GM12878 (cell line): ENCODE results near the gene SEMA5A. TPM values are rescaled to one million over a fixed set of nuclear protein-coding genes. Genes with fewer than 3 reads are reported as not detected.

Experiments
- ATAC-seq: fragments of 200-7000 bp; cut with Tn5 transposase; 3 replicates; pipeline ENCODE4 v1.9.1; 2020; ENCODE audit warnings: mild to moderate bottlenecking, moderate library complexity
- BruUV-seq: library from RNA; stranded (reverse); fragments of 400-500 nt; replicated peaks from 2 replicates; lab custom pipeline; 2021; lab: Mats Ljungman, UMichigan
- CTCF ChIA-PET: fragments of 300-600 bp; sonication (Branson Sonifier 250); formaldehyde crosslinking; extraction: SDS; loops from one replicate; lab custom pipeline; 2021; ENCODE audit warnings: inconsistent platforms; lab: Yijun Ruan, JAX
- POLR2A ChIA-PET: fragments of 350-600 bp; formaldehyde crosslinking; extraction: SDS; loops from one replicate; lab custom pipeline; 2021; ENCODE audit warnings: inconsistent platforms; lab: Charles Lee
- RAD21 ChIA-PET: fragments of 300-600 bp; sonication (Branson Sonifier 250); formaldehyde crosslinking; loops from one replicate; lab custom pipeline; 2023; ENCODE audit warnings: antibody characterized with exemption; ENCODE audit not compliant: unreplicated experiment; lab: Charles Lee
- SMC1A ChIA-PET: fragments of 300-600 bp; sonication (Branson Sonifier 250); formaldehyde crosslinking; loops from one replicate; lab custom pipeline; 2023; ENCODE audit not compliant: unreplicated experiment, uncharacterized antibody; lab: Charles Lee
- DNase-seq: peaks from one replicate; pipeline ENCODE4 v3.0.0-alpha.2; 2011; ENCODE audit warnings: low read depth, low spot score
- FAIRE-seq: peaks from 3 replicates; lab custom pipeline; 2011; peaks lifted over from hg19 to GRCh38; lab: Jason Lieb, UNC
- H2AFZ ChIP-seq: 2 replicates; pipeline ENCODE4 v1.6.0; 2011; ENCODE audit warnings: low read depth, low read length, control low read depth; ENCODE audit not compliant: control insufficient read depth
- H3K27ac ChIP-seq: 2 replicates; pipeline ENCODE4 v1.5.1; 2011; ENCODE audit warnings: control low read depth; ENCODE audit not compliant: control insufficient read depth, insufficient read depth
- H3K27me3 ChIP-seq, 2 experiments: replicated peaks in 1 of 2; 2 replicates each; pipeline versions ENCODE4 v1.6.0 to v1.6.1; 2011; ENCODE audit warnings: low read length in 1 of 2; ENCODE audit not compliant: control insufficient read depth in 2 of 2, insufficient read depth in 2 of 2
- H3K36me3 ChIP-seq, 2 experiments: 2 replicates each; pipeline ENCODE4 v1.5.1; 2011; ENCODE audit warnings: low read length in 1 of 2; ENCODE audit not compliant: control insufficient read depth in 2 of 2, insufficient read depth in 2 of 2
- H3K4me1 ChIP-seq: 2 replicates; pipeline ENCODE4 v1.6.1; 2011; ENCODE audit warnings: mild to moderate bottlenecking, low read length, moderate library complexity, mixed read lengths; ENCODE audit not compliant: control insufficient read depth, insufficient read depth
- H3K4me2 ChIP-seq: 2 replicates; pipeline ENCODE4 v1.6.0; 2011; ENCODE audit warnings: control low read depth; ENCODE audit not compliant: control insufficient read depth, insufficient read depth
- H3K4me3 ChIP-seq: fragments of 200-600 bp; sonication (generic); 2 replicates; pipeline ENCODE4 v1.5.1; 2016
- H3K79me2 ChIP-seq: 2 replicates; pipeline ENCODE4 v1.6.0; 2011; ENCODE audit warnings: low read length; ENCODE audit not compliant: control insufficient read depth, insufficient read depth
- H3K9ac ChIP-seq: 2 replicates; pipeline ENCODE4 v1.8.0; 2011; ENCODE audit warnings: low read length, control low read depth, mixed read lengths; ENCODE audit not compliant: control insufficient read depth, insufficient read depth
- H3K9me3 ChIP-seq: replicated peaks from 3 replicates; pipeline ENCODE4 v1.5.1; 2011; ENCODE audit warnings: mild to moderate bottlenecking, low read length; ENCODE audit not compliant: control insufficient read depth, insufficient read depth
- H4K20me1 ChIP-seq: 2 replicates; pipeline ENCODE4 v1.6.0; 2011; ENCODE audit not compliant: control insufficient read depth, insufficient read depth
- CBFB ChIP-seq: IDR thresholded peaks from 2 replicates; pipeline ENCODE4 v1.6.1; 2016; ENCODE audit warnings: antibody characterized with exemption, low read depth
- CREM ChIP-seq: IDR thresholded peaks from 2 replicates; pipeline ENCODE4 v1.6.1; 2014; ENCODE audit warnings: antibody characterized with exemption, low read depth
- CUX1 ChIP-seq: IDR thresholded peaks from 2 replicates; pipeline ENCODE4 v1.6.1; 2012; ENCODE audit warnings: improper control_type of control experiment, low read depth, low read length; ENCODE audit not compliant: insufficient replicate concordance
- KLF5 ChIP-seq: fragments of 450-650 bp; IDR thresholded peaks from 2 replicates; pipeline ENCODE4 v1.6.1; 2014; ENCODE audit warnings: mild to moderate bottlenecking; ENCODE audit not compliant: partially characterized antibody
- MTA3 ChIP-seq: IDR thresholded peaks from 2 replicates; pipeline ENCODE4 v1.6.1; 2012; ENCODE audit warnings: low read length, inconsistent platforms, borderline replicate concordance
- NR2C1 ChIP-seq: fragments of 450-650 bp; IDR thresholded peaks from 2 replicates; pipeline ENCODE4 v1.6.1; 2017; ENCODE audit warnings: antibody characterized with exemption, mild to moderate bottlenecking, moderate library complexity
- POLR2A ChIP-seq: IDR thresholded peaks from 2 replicates; pipeline ENCODE4 v1.6.1; 2011; ENCODE audit warnings: low read depth, mild to moderate bottlenecking, low read length
- SKIL ChIP-seq: fragments of 450-650 bp; IDR thresholded peaks from 2 replicates; pipeline ENCODE4 v1.6.1; 2017; ENCODE audit warnings: mild to moderate bottlenecking, low read depth, inconsistent platforms; ENCODE audit not compliant: poor library complexity, severe bottlenecking
- SMC3 ChIP-seq: IDR thresholded peaks from 2 replicates; pipeline ENCODE4 v1.6.1; 2011; ENCODE audit warnings: low read length, improper control_type of control experiment, borderline replicate concordance
- SREBF1 ChIP-seq: IDR thresholded peaks from 2 replicates; pipeline ENCODE4 v1.6.1; 2012; ENCODE audit warnings: mild to moderate bottlenecking, low read length
- SUZ12 ChIP-seq: fragments of 200-600 bp; sonication (generic); IDR thresholded peaks from one replicate; pipeline ENCODE4 v1.6.1; 2018; ENCODE audit warnings: antibody characterized with exemption, mild to moderate bottlenecking; ENCODE audit not compliant: unreplicated experiment
- ZNF622 ChIP-seq: fragments of 450-650 bp; IDR thresholded peaks from 2 replicates; pipeline ENCODE4 v1.6.1; 2017; ENCODE audit warnings: mild to moderate bottlenecking, inconsistent platforms
- WGBS: methylation state at CpG from one replicate; pipeline ENCODE4 v1.1.6; 2016; ENCODE audit warnings: low lambda C conversion rate; ENCODE audit not compliant: insufficient replicate concordance, insufficient coverage; ENCODE audit errors: missing lambda C conversion rate; 5-methylcytosine and 5-hydroxymethylcytosine counted together
- in situ Hi-C: fragments of 300-500 bp; cut with MboI; formaldehyde crosslinking; loops from 9 replicates; pipeline ENCODE4 v1.14.3; 2018; ENCODE audit warnings: mixed read lengths
- intact Hi-C: fragments of 100-400 bp; cut with micrococcal nuclease; formaldehyde crosslinking; loops from one replicate; pipeline ENCODE4 v1.14.2; 2022; ENCODE audit not compliant: unreplicated experiment
- polyA plus RNA-seq, 11 experiments: library from polyadenylated mRNA; depleted of rRNA in 4 of 11; unstranded in 6 of 11; stranded (reverse) in 5 of 11; fragments of >200 nt; fragmentation: Nextera tagmentation in 4 of 11; fragmentation: Illumina TruSeq in 1 of 11; extraction: Ambion mirVana in 4 of 11; extraction: Trizol in 1 of 11; gene quantifications; 1 replicate in 1 of 11; 2 replicates in 10 of 11; pipeline versions ENCODE4 v1.2.1 to v1.2.3, GENCODE V29; 2011 to 2016; ENCODE audit warnings: inconsistent platforms in 2 of 11, missing spikeins in 2 of 11, low read depth in 1 of 11
- total RNA-seq, 4 experiments: library from RNA; depleted of rRNA in 3 of 4; stranded (reverse); fragments of >200 nt in 3 of 4; fragmentation: Illumina TruSeq in 1 of 4; extraction: Trizol in 1 of 4; gene quantifications; 2 replicates each; pipeline versions ENCODE4 v1.2.1 to v1.2.3, GENCODE V29; 2013 to 2021
- TF ChIP-seq, protein P1 (sequence below): fragments of 450-650 bp; formaldehyde crosslinking; IDR thresholded peaks from 2 replicates; pipeline ENCODE4 v1.5.0; 2022; ENCODE audit warnings: mild to moderate bottlenecking, missing genetic modification characterization
- TF ChIP-seq, protein P2 (sequence below): IDR thresholded peaks from 2 replicates; pipeline ENCODE4 v1.6.1; 2012; ENCODE audit warnings: low read depth, low read length, improper control_type of control experiment

SEMA5A gene
- total and polyA plus RNA-seq, 10 of the 15 experiments (the other 5 are each of a cell fraction or from before 2014, with no cell fraction given), result 0.03 to 2.4 (median 0.09) TPM; not detected in 1

DNA sequence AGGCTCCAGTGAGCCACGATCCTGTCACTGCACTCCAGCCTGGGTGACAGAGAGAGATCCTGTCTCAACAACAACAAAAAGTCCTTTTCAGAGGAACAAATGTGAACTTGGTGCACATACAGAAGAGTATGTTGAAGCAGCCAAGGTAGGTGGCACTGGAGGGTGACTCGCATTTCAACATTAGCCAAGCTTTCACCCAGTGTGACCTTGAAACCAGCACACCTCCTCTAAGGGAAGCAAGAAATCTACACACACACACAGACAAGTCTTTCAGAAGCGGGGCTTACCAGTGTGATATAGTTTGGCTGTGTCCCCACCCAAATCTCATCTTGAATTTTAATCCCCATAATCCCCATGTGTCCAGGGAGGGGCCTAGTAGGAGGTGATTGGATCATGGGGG is 225.2 kb downstream of the SEMA5A start (continued):
- TF ChIP-seq, protein P1, sequence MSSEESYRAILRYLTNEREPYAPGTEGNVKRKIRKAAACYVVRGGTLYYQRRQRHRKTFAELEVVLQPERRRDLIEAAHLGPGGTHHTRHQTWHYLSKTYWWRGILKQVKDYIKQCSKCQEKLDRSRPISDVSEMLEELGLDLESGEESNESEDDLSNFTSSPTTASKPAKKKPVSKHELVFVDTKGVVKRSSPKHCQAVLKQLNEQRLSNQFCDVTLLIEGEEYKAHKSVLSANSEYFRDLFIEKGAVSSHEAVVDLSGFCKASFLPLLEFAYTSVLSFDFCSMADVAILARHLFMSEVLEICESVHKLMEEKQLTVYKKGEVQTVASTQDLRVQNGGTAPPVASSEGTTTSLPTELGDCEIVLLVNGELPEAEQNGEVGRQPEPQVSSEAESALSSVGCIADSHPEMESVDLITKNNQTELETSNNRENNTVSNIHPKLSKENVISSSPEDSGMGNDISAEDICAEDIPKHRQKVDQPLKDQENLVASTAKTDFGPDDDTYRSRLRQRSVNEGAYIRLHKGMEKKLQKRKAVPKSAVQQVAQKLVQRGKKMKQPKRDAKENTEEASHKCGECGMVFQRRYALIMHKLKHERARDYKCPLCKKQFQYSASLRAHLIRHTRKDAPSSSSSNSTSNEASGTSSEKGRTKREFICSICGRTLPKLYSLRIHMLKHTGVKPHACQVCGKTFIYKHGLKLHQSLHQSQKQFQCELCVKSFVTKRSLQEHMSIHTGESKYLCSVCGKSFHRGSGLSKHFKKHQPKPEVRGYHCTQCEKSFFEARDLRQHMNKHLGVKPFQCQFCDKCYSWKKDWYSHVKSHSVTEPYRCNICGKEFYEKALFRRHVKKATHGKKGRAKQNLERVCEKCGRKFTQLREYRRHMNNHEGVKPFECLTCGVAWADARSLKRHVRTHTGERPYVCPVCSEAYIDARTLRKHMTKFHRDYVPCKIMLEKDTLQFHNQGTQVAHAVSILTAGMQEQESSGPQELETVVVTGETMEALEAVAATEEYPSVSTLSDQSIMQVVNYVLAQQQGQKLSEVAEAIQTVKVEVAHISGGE (CRISPR knock-in tag), result no peak
- TF ChIP-seq, protein P2, sequence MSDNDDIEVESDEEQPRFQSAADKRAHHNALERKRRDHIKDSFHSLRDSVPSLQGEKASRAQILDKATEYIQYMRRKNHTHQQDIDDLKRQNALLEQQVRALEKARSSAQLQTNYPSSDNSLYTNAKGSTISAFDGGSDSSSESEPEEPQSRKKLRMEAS, result no peak
- no peak for TF ChIP-seq SKIL
- no peak for TF ChIP-seq ZNF622

DNA sequence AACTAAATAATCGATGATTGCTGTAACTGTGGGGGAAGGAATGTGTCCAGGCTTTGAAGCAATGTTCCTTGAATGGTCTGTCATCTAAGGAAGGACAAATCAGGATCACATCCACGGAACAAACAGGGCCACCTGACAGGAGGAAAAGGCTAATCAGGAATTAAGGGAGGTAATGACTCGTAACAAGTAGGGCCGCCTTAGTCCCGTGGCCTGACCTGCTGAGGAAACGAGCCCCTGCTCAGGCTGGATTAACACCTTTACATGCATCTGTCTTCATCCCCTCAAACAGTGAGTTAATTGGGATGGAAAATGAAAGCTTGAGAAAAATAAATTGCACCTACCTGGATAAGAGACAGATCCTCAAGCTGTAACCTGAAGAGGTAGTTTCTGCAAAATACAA is 227.8 kb downstream of the SEMA5A start:
- Histone ChIP-seq H3K9ac (no peak overlapping the region), H3K36me3 (no peaks in the 10 kb centered on the region), H3K27me3 (no peaks in the 10 kb centered on the region), H3K9me3 (no peaks in the 10 kb centered on the region), H3K27ac (no peak overlapping the region), H3K4me3 (no peak overlapping the region), H4K20me1 (no peaks in the 10 kb centered on the region), H2AFZ (no peak overlapping the region), H3K4me1 (no peaks in the 10 kb centered on the region), H3K4me2 (no peak overlapping the region), H3K79me2 (no peaks in the 10 kb centered on the region)
- ChIA-PET CTCF (no interaction called here), RAD21 (no interaction called here), POLR2A (no interaction called here), SMC1A (no interaction called here)
- DNase-seq (no peak), ATAC-seq (no peak), FAIRE-seq (no peak)
- in situ Hi-C loops, result no loop called here
- BruUV-seq, result no TSS peak
- intact Hi-C loops, result no loop called here
- 40% methylated on average over 6 of the region's 6 CpGs for WGBS
- TF ChIP-seq SMC3 (no peak), SUZ12 (no peak), CREM (no peak), POLR2A (no peak), SREBF1 (no peak), MTA3 (no peak), CUX1 (no peak), CBFB (no peak), KLF5 (no peak), NR2C1 (no peak)
